GM19324 (cell line): Measurements from ENCODE around the gene MTMR6.
"Not testable (repeated sequence)": the region's sequence is repeated elsewhere in the genome, so short reads cannot be mapped to it uniquely, and the experiment has no call there.

Source experiments
- ATAC-seq: cut with Tn5 transposase; IDR thresholded peaks from one replicate; pipeline ENCODE4 v1.9.1; 2021; ENCODE audit warnings: mild to moderate bottlenecking, moderate library complexity; ENCODE audit not compliant: unreplicated experiment, low FRiP score

Gene MTMR6

GRCh38 chr13:25286969-25287961, at the start of gene MTMR6:
TSS of gene MTMR6 (minus strand) at chr13:25287488. CDS start at chr13:25287247, 241 bp downstream.
- ATAC-seq, result peak; percentile 99

- no peak for ATAC-seq
Observed at GRCh38 chr13:25335856-25336255, 48.6 kb upstream of the MTMR6 start.

- no peak for ATAC-seq
Observed at GRCh38 chr13:25330541-25330940, 43.3 kb upstream of the MTMR6 start.

- no peak for ATAC-seq
Observed at GRCh38 chr13:25329706-25330105, 42.4 kb upstream of the MTMR6 start.

- ATAC-seq, result no peak
Observed at GRCh38 chr13:25324100-25324499, 36.8 kb upstream of the MTMR6 start.

- no peak for ATAC-seq
Observed at GRCh38 chr13:25319771-25320170, 32.5 kb upstream of the MTMR6 start.

- ATAC-seq, result not testable (repeated sequence)
Observed at GRCh38 chr13:25318946-25319345, 31.7 kb upstream of the MTMR6 start.

GRCh38 chr13:25310891-25311290, 23.6 kb upstream of the MTMR6 start:
- no peak for ATAC-seq

GRCh38 chr13:25306671-25307464, 19.6 kb upstream of the MTMR6 start:
- no peak for ATAC-seq

- ATAC-seq, result no peak
Observed at GRCh38 chr13:25302121-25302520, 14.8 kb upstream of the MTMR6 start.

- ATAC-seq, result peak; percentile 99
Observed at GRCh38 chr13:25301347-25302113, 14.2 kb upstream of the MTMR6 start, which contains the start of gene NUP58. TSS of gene NUP58 (plus strand) at chr13:25301625. CDS start at chr13:25301774, 149 bp downstream.

GRCh38 chr13:25300861-25301346, 13.6 kb upstream of the MTMR6 start:
- ATAC-seq, result peak; percentile 19

- no peak for ATAC-seq
Observed at GRCh38 chr13:25295701-25296100, 8.4 kb upstream of the MTMR6 start.

- ATAC-seq, result no peak
Observed at GRCh38 chr13:25295228-25295627, 7.9 kb upstream of the MTMR6 start.

- ATAC-seq, result no peak
Observed at GRCh38 chr13:25292301-25292700, 5.0 kb upstream of the MTMR6 start.

- no peak for ATAC-seq
Observed at GRCh38 chr13:25291691-25292090, 4.4 kb upstream of the MTMR6 start.

GRCh38 chr13:25288966-25289365, 1.7 kb upstream of the MTMR6 start:
- no peak for ATAC-seq

- ATAC-seq, result no peak
Observed at GRCh38 chr13:25286308-25286968, 850 bp downstream of the MTMR6 start.

- ATAC-seq, result peak; percentile 5
Observed at GRCh38 chr13:25281935-25282332, 5.4 kb downstream of the MTMR6 start.
